HUES64 (cell line): ENCODE measurements around the gene PHACTR2.
"Not testable (repeated sequence)": the region's sequence is repeated elsewhere in the genome, so short reads cannot be mapped to it uniquely, and the experiment has no call there.

ENCODE experiments used
- H3K27ac ChIP-seq: 2 replicates; pipeline ENCODE4 v1.7.0; 2013; ENCODE audit warnings: low read depth, low read length, inconsistent platforms
- H3K27me3 ChIP-seq: 2 replicates; pipeline ENCODE4 v1.6.1; 2013; ENCODE audit warnings: mild to moderate bottlenecking, low read length; ENCODE audit not compliant: insufficient read depth
- H3K36me3 ChIP-seq: 2 replicates; pipeline ENCODE4 v1.6.1; 2013; ENCODE audit warnings: mild to moderate bottlenecking, low read length; ENCODE audit not compliant: insufficient read depth
- H3K4me1 ChIP-seq: 2 replicates; pipeline ENCODE4 v1.6.1; 2013; ENCODE audit warnings: mild to moderate bottlenecking, low read length, moderate library complexity; ENCODE audit not compliant: insufficient read depth
- H3K4me3 ChIP-seq: 2 replicates; pipeline ENCODE4 v1.5.1; 2013; ENCODE audit warnings: mild to moderate bottlenecking, low read length, moderate library complexity
- H3K9ac ChIP-seq: 2 replicates; pipeline ENCODE4 v1.6.1; 2013; ENCODE audit warnings: mild to moderate bottlenecking, low read depth, low read length
- H3K9me3 ChIP-seq: 2 replicates; pipeline ENCODE4 v1.6.1; 2013; ENCODE audit warnings: low read depth, low read length; ENCODE audit not compliant: insufficient read depth
- WGBS: fragments of 150-250, 120-280 bp; methylation state at CpG from one replicate; pipeline ENCODE4 v1.1.7; 2013; ENCODE audit warnings: missing lambda C conversion rate; 5-methylcytosine and 5-hydroxymethylcytosine counted together

PHACTR2 gene

GRCh38 chr6:143798487-143798886 lies 120.7 kb downstream of the PHACTR2 start:
- not testable (repeated sequence) for H3K27me3 ChIP-seq, H3K4me3 ChIP-seq, H3K9me3 ChIP-seq, H3K36me3 ChIP-seq, H3K4me1 ChIP-seq, H3K9ac ChIP-seq, H3K27ac ChIP-seq
- 100% methylated on average over 2 of the region's 3 CpGs for WGBS

- WGBS = 93% methylated on average over 7 of the region's 8 CpGs
- H3K27ac ChIP-seq = no peak overlapping the region
Measured at GRCh38 chr6:143802833-143803565, 125.2 kb downstream of the PHACTR2 start.

DNA sequence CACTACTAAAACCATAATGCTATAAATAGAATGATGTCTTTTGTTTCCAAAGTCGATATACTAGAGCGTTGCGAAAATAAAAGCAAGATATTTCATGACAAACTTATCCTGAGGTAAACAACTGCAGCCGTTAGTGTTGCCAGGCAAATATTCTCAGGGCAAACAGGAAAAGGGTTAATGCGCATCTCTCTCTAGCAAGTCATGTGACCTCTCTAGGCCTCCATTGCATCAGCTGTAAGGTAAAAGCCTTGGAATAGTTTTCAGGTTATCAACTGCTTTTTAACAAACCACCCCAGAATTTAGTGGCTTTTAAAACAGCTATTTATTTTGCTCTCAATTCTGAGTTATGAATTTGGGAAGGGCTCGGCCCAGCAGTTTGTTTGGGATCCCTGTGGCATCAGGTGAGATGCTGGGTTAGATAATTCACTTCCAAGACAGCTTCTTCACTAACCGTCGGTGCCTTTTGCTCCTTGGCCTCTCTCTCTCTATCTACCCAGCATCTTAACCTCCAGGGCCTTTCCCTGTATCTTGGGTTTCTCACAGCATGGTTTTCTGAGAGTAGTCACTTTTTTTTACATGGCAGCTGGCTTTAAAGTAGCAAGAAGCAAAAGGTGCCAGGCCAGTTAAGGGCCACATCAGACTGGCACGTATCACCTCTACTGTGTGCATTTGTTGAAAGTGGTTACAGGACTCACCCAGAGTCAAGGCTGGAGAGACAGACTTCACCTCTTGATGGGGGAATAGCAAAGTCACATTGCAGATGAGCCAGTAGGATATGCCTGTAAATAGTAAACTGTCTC lies 126.2 kb downstream of the PHACTR2 start:
- no peaks in the 10 kb centered on the region for H3K27me3 ChIP-seq
- peaks cover 8% of the 10 kb centered on the region for H3K4me1 ChIP-seq
- peaks cover 26% of the 10 kb centered on the region for H3K36me3 ChIP-seq
- WGBS = 92% methylated on average over 9 of the region's 9 CpGs
- H3K27ac ChIP-seq = peak overlapping the region; percentile 74
- H3K9ac ChIP-seq = peak overlapping the region; percentile 55
- no peak overlapping the region for H3K4me3 ChIP-seq
- H3K9me3 ChIP-seq = no peaks in the 10 kb centered on the region

More at GRCh38 chr6:143802833-143803565, 125.2 kb downstream of the PHACTR2 start:
- Histone ChIP-seq H3K9ac (no peak overlapping the region), H3K4me1 (peaks cover 8% of the 10 kb centered on the region), H3K36me3 (peaks cover 18% of the 10 kb centered on the region), H3K27me3 (no peaks in the 10 kb centered on the region), H3K4me3 (no peak overlapping the region), H3K9me3 (no peaks in the 10 kb centered on the region)

GRCh38 chr6:143804835-143805239 lies 127.1 kb downstream of the PHACTR2 start:
- WGBS = 72% methylated on average over 4 of the region's 4 CpGs
- Histone ChIP-seq H3K27me3 (no peaks in the 10 kb centered on the region), H3K9me3 (no peaks in the 10 kb centered on the region), H3K4me3 (no peak overlapping the region), H3K4me1 (peaks cover 8% of the 10 kb centered on the region), H3K36me3 (peaks cover 34% of the 10 kb centered on the region), H3K9ac (no peak overlapping the region), H3K27ac (no peak overlapping the region)

DNA sequence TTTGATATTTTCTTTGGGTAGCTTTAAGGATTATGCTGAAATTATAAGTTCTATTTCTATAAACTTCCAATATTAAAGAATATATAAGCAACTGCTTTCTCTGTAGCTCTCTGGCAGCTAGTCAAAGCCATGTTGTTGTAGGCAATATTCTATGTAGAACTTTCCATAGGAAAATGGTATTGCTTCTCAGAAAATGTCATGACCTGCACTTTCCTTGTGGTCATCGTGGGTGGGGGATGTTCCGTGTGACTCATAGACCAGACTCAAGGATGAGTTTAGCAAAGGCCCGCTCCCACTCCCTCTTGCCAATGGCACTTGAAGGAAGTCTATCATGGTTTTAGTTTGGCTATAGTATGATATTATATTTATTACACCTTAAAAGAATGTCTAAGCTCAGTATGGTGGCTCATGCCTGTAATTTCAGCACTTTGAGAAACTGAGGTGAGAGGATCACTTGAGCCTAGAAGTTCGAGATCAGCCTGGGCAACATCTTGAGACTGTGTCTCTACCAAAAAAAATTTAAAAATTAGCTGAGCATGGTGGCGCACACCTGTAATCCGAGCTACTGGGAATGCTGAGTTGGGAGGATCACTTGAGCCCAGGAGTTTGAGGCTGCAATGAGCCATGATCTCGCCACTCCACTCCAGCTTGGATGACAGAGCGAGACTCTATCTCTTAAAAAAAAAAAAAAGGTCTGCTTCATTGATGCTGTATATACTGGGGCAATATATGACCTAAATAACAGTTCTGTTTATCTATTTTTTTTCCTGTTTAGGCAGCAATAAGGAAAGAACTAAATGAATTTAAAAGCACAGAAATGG lies 128.7 kb downstream of the PHACTR2 start:
- Histone ChIP-seq H3K27ac (no peak overlapping the region), H3K27me3 (no peaks in the 10 kb centered on the region), H3K36me3 (peaks cover 36% of the 10 kb centered on the region), H3K9ac (no peak overlapping the region), H3K4me3 (no peak overlapping the region), H3K4me1 (peaks cover 8% of the 10 kb centered on the region), H3K9me3 (no peaks in the 10 kb centered on the region)
- WGBS = 98% methylated on average over 7 of the region's 8 CpGs

GRCh38 chr6:143807103-143807772 lies 129.5 kb downstream of the PHACTR2 start:
- Histone ChIP-seq H3K27ac (no peak overlapping the region), H3K9ac (no peak overlapping the region), H3K9me3 (no peaks in the 10 kb centered on the region), H3K4me3 (no peak overlapping the region), H3K4me1 (peaks cover 8% of the 10 kb centered on the region), H3K27me3 (no peaks in the 10 kb centered on the region), H3K36me3 (peaks cover 38% of the 10 kb centered on the region)
- WGBS = 95% methylated on average over 5 of the region's 6 CpGs

GRCh38 chr6:143810745-143811144 lies 133.0 kb downstream of the PHACTR2 start:
- Histone ChIP-seq H3K9me3 (no peaks in the 10 kb centered on the region), H3K36me3 (peaks cover 54% of the 10 kb centered on the region), H3K9ac (no peak overlapping the region), H3K27ac (no peak overlapping the region), H3K27me3 (no peaks in the 10 kb centered on the region), H3K4me3 (no peak overlapping the region), H3K4me1 (no peaks in the 10 kb centered on the region)
- 95% methylated on average over 1 of the region's 2 CpGs for WGBS

DNA sequence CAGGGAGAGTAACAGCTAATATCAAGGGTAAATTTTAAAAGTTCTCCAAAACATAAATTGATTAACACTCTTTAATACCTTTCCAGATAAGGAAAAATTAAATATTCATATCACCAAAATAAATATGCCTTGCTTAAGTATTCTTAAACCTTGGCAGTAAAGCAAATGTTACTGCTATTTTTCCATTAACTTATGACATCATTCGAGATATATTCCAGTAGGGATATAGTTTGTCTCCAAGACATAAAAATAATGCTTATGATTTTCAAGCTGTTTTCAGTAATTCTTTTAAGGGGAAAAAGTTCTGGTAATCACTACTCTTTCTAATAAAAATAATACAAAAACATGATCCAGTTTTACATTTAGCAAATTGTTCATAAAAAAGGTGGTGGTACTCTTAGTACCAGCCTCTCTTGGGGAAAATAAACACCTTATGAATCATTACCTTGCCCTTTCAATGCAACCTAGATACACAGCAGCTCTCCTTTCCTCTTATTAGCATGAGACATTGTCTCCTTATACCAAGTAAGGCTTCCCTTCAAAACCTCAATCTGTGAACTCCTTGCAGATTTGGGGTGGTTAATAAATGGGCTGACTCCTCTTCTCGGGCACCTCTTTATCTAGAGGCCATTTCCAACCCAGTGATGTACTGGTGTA lies 133.9 kb downstream of the PHACTR2 start:
- H3K27ac ChIP-seq = no peak overlapping the region
- H3K36me3 ChIP-seq = peaks cover 51% of the 10 kb centered on the region
- H3K27me3 ChIP-seq = no peaks in the 10 kb centered on the region
- no peaks in the 10 kb centered on the region for H3K9me3 ChIP-seq
- H3K4me3 ChIP-seq = no peak overlapping the region
- 100% methylated on average over 1 of the region's 2 CpGs for WGBS
- no peaks in the 10 kb centered on the region for H3K4me1 ChIP-seq
- no peak overlapping the region for H3K9ac ChIP-seq

DNA sequence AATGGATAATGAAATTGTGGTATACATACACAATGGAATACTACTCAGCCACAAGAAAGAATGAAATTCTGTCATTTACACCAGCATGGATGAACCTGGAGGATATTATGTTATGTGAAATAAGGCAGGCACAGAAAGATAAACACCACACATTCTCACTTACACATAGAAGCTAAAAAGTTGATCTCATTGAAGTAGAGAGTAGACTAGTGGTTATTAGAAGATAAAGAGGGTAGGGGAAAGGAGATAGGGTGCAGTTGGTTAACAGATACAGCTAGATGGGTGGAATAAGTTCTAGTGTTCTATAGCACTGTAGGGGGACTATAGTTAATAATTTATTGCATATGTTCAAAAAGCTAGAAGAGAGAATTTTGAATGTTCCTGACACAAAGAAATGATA lies 139.9 kb downstream of the PHACTR2 start:
- H3K27ac ChIP-seq = no peak overlapping the region
- H3K27me3 ChIP-seq = no peaks in the 10 kb centered on the region
- H3K4me1 ChIP-seq = peaks cover 2% of the 10 kb centered on the region
- no peak overlapping the region for H3K9ac ChIP-seq
- H3K36me3 ChIP-seq = peaks cover 28% of the 10 kb centered on the region
- no peak overlapping the region for H3K4me3 ChIP-seq
- H3K9me3 ChIP-seq = no peaks in the 10 kb centered on the region

- Histone ChIP-seq H3K9me3 (no peaks in the 10 kb centered on the region), H3K27me3 (no peaks in the 10 kb centered on the region), H3K4me3 (no peak overlapping the region), H3K9ac (no peak overlapping the region), H3K27ac (no peak overlapping the region), H3K36me3 (peaks cover 37% of the 10 kb centered on the region), H3K4me1 (peaks cover 6% of the 10 kb centered on the region)
- 98% methylated on average over 6 of the region's 6 CpGs for WGBS
Measured at GRCh38 chr6:143821359-143821758, 143.6 kb downstream of the PHACTR2 start.
